ENCODE data around the gene PAPSS1. TPM values are rescaled to one million over a fixed set of nuclear protein-coding genes. Genes with fewer than 3 reads are reported as not detected.

The PAPSS1 gene
- polyA plus RNA-seq, 1 of the 3 experiments (the other 2 are of a cell fraction): 70.1 TPM

- no peak overlapping the region for H3K9ac ChIP-seq
- no peaks in the 10 kb centered on the region for H3K9me2 ChIP-seq
- no peaks in the 10 kb centered on the region for H4K20me1 ChIP-seq (ENCODE audit: insufficient read depth)
- CTCF ChIA-PET: no interaction called here
- peaks cover 2% of the 10 kb centered on the region; the same call in 1 of the 2 replicates for H3K27me3 ChIP-seq (ENCODE audit: insufficient read depth)
- TF ChIP-seq PBX3 (IDR thresholded peaks at IDR 0.05): 0 out of 2 replicates have a peak, but pooled peaks have one; percentile 4
- no peak for TF ChIP-seq TEAD4 (IDR thresholded peaks at IDR 0.05; ENCODE audit: borderline replicate concordance, insufficient read depth)
- peak; percentile 67 for TF ChIP-seq NFIC (IDR thresholded peaks at IDR 0.05; ENCODE audit: borderline replicate concordance)
- H2AFZ ChIP-seq (ENCODE audit: low read depth): 0 out of 2 replicates have a peak overlapping the region, but pooled peaks have one; percentile 43
- H3K4me3 ChIP-seq (ENCODE audit: low read depth in 2 of 2, low read length in 1 of 2): no peak overlapping the region
- peak overlapping the region; percentile 35 to 83; a peak in 3 of 4 replicates for H3K27ac ChIP-seq (ENCODE audit: low read depth in 2 of 2, low read length in 1 of 2)
- POLR2A ChIA-PET: no interaction called here
- no peaks in the 10 kb centered on the region for H3K9me3 ChIP-seq
- no peaks in the 10 kb centered on the region for H3K79me2 ChIP-seq (ENCODE audit: insufficient read depth)
- H3F3A ChIP-seq (replicated peaks; ENCODE audit: insufficient read depth): no peaks in the 10 kb centered on the region
- H3K36me3 ChIP-seq (replicated peaks in 1 of 2; ENCODE audit: control insufficient read depth in 1 of 2, insufficient read depth in 2 of 2, low read length in 1 of 2): no peaks in the 10 kb centered on the region
- peaks cover 10 to 11% of the 10 kb centered on the region in 2 experiments; a peak in 3 of 4 replicates for H3K4me1 ChIP-seq (ENCODE audit: control insufficient read depth in 1 of 2, insufficient read depth in 2 of 2, low read depth in 1 of 2, low read length in 1 of 2)
- peak overlapping the region; percentile 6; the same call in 1 of the 2 replicates for H3K4me2 ChIP-seq
- 55% methylated on average over 11 of the region's 11 CpGs for WGBS (ENCODE audit: low lambda C conversion rate)
- no peak for DNase-seq
Measured at GRCh38 chr4:107740950-107741701, 21.1 kb upstream of the PAPSS1 start.

- WGBS (ENCODE audit: low lambda C conversion rate): 63% methylated on average over 3 of the region's 3 CpGs
- Histone ChIP-seq H3K27ac (ENCODE audit: low read depth in 2 of 2, low read length in 1 of 2) (peak overlapping the region in 1 of 2 experiments; percentile 83; a peak in 2 of 4 replicates), H3K9ac (no peak overlapping the region), H3K4me2 (no peak overlapping the region), H3K79me2 (ENCODE audit: insufficient read depth) (no peaks in the 10 kb centered on the region), H3F3A (replicated peaks; ENCODE audit: insufficient read depth) (no peaks in the 10 kb centered on the region), H3K4me1 (ENCODE audit: control insufficient read depth in 1 of 2, insufficient read depth in 2 of 2, low read depth in 1 of 2, low read length in 1 of 2) (peaks cover 10 to 11% of the 10 kb centered on the region in 2 experiments; a peak in 3 of 4 replicates), H2AFZ (ENCODE audit: low read depth) (no peak overlapping the region), H3K36me3 (replicated peaks in 1 of 2; ENCODE audit: control insufficient read depth in 1 of 2, insufficient read depth in 2 of 2, low read length in 1 of 2) (no peaks in the 10 kb centered on the region), H4K20me1 (ENCODE audit: insufficient read depth) (no peaks in the 10 kb centered on the region), H3K9me2 (no peaks in the 10 kb centered on the region), H3K27me3 (ENCODE audit: insufficient read depth) (no peaks in the 10 kb centered on the region), H3K9me3 (no peaks in the 10 kb centered on the region), H3K4me3 (ENCODE audit: low read depth in 2 of 2, low read length in 1 of 2) (no peak overlapping the region)
- POLR2A ChIA-PET: no interaction called here
- CTCF ChIA-PET: interaction anchor here (0.9 kb wide), 1 partner anchor 181 kb away, joined by 3 read pairs; no protein-coding TSS in a partner anchor
- no peak for DNase-seq
- TF ChIP-seq MEF2A (IDR thresholded peaks at IDR 0.05; ENCODE audit: borderline replicate concordance, low read depth) (no peak), POLR2AphosphoS5 (IDR thresholded peaks at IDR 0.05; ENCODE audit: low read depth, low read length) (no peak), IRF3 (IDR thresholded peaks at IDR 0.05; ENCODE audit: low read depth, low read length) (no peak), REST (IDR thresholded peaks at IDR 0.05; ENCODE audit: low read depth, low read length) (no peak), RXRA (IDR thresholded peaks at IDR 0.05; ENCODE audit: borderline replicate concordance, low read depth) (no peak), GATA2 (CRISPR knock-in tag; IDR thresholded peaks at IDR 0.05) (no peak), CTCF (IDR thresholded peaks at IDR 0.05) (peak; percentile 28), RAD21 (IDR thresholded peaks at IDR 0.05; ENCODE audit: low read length) (peak; percentile 16; the same call in 1 of the 2 replicates), JUND (IDR thresholded peaks at IDR 0.05) (no peak), PBX3 (IDR thresholded peaks at IDR 0.05) (0 out of 2 replicates have a peak, but pooled peaks have one; percentile 16), EZH2phosphoT487 (IDR thresholded peaks at IDR 0.05; ENCODE audit: borderline replicate concordance, low read depth) (no peak), TAF1 (IDR thresholded peaks at IDR 0.05; ENCODE audit: borderline replicate concordance, low read depth, low read length) (no peak), FOXM1 (IDR thresholded peaks at IDR 0.05; ENCODE audit: low read depth) (no peak), SMC3 (IDR thresholded peaks at IDR 0.05; ENCODE audit: low read depth, low read length) (no peak), TEAD4 (IDR thresholded peaks at IDR 0.05; ENCODE audit: borderline replicate concordance, insufficient read depth) (no peak)
Measured at GRCh38 chr4:107740381-107740780, 20.3 kb upstream of the PAPSS1 start.

All from SK-N-SH (cell line).